NCI-H2081 treated with DMSO at 0.1 percent for 48 hours (cell line): ENCODE measurements around the gene GNA14.
"Not testable (repeated sequence)": the region's sequence is repeated elsewhere in the genome, so short reads cannot be mapped to it uniquely, and the experiment has no call there.

ENCODE experiments used
- DNase-seq: peaks from one replicate; lab custom pipeline; 2025; lab: John Stamatoyannopoulos, UW

GNA14 gene

GRCh38 chr9:77534376-77535057 is 113.6 kb downstream of the GNA14 start:
- no peak for DNase-seq

DNA sequence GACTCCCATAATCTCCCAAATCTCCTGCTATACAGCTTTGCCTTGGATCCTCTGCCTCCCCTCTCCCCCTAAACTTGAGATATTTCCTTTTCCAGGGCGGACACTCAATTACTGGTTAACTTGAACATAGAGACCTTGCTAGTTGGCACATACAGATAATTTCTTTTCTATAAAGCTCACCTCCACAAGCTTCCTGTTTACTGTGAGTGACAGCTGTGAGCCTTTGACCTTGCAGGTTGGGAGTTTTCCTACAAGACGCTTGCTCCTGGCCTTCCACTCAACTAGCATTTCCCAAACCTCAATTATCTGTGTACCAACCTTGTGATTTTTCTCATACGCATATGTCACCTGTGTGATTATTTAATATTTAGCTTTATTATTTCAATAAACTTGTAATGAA is 114.5 kb downstream of the GNA14 start:
- no peak for DNase-seq

GRCh38 chr9:77532607-77533006 is 115.5 kb downstream of the GNA14 start:
- DNase-seq: no peak

DNA sequence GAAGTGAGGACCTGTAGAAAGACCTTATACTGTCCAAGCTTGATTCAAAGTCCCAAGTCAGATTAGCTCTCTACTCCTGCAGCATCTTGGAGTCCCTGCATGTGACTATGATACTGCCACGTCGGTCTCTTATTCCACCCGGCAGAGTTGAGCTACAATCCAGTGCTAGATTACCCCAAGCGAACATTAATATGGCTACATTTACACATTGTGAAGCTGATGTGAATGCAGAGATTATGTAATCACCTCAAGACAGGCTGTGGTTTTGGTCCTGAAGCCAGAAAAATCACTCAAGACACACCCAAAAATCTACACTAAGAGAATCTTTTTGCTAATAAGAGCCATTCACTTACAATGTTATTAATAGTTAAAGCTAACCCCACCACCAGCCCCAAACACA is 116.7 kb downstream of the GNA14 start:
- no peak for DNase-seq

DNA sequence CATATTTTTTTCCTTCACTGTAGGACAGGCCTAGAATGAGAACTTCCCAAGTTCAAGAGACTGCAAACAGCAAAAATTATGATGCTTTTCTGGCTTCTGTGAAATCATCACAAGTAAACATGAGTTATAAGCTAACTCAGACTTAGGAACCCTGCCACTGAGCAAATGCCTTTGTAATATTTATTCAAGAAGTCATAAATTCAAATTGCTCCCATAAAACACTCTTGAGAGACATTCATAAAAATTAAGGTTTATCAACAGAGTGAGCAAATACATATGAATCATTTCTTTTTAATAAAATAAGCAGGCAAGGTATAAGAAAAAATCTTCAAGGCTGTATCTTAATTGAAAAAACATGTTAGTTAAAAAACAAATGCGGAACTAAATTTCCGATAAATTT is 124.2 kb downstream of the GNA14 start:
- no peak for DNase-seq

DNA sequence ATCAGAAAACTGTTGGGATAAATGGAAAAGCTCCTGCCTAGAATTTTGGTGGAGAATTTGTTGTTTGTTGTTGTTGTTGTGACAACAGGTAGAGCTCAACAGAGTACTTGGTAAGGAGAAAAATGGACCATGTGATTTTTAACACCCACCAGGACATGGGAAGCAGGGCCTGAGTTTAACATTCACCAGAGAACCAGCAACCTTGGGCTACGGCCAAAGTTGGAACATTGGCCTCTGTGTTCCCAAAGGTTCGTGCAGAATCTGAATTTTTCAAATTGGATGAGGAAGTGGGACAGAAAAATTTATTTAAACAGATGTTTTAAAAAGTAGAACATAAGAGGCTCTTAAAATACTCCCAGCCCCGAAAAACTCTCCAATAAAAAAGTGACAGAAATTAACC is 127.0 kb downstream of the GNA14 start:
- no peak for DNase-seq

DNA sequence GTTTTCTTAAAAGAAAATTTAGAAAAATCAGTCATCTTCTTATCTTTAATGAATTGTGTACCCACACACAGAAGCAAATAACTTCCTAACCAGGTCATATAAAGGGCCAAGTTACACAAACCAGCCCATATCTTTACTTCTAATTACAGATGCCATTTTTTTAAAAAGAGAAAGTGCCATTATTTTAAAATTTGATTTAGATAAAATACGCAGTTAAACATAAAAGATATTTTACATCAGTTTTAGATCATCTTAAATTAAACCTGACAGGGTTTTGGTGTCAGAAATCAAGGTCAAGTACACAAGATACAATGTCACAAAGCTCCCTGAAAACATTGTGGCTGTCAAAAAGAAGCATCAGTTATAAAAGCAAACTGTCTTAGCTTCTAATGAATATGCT is 129.4 kb downstream of the GNA14 start:
- DNase-seq: no peak

- no peak for DNase-seq
These were observed 131.3 kb downstream of the GNA14 start for GRCh38 chr9:77516781-77517180.

DNA sequence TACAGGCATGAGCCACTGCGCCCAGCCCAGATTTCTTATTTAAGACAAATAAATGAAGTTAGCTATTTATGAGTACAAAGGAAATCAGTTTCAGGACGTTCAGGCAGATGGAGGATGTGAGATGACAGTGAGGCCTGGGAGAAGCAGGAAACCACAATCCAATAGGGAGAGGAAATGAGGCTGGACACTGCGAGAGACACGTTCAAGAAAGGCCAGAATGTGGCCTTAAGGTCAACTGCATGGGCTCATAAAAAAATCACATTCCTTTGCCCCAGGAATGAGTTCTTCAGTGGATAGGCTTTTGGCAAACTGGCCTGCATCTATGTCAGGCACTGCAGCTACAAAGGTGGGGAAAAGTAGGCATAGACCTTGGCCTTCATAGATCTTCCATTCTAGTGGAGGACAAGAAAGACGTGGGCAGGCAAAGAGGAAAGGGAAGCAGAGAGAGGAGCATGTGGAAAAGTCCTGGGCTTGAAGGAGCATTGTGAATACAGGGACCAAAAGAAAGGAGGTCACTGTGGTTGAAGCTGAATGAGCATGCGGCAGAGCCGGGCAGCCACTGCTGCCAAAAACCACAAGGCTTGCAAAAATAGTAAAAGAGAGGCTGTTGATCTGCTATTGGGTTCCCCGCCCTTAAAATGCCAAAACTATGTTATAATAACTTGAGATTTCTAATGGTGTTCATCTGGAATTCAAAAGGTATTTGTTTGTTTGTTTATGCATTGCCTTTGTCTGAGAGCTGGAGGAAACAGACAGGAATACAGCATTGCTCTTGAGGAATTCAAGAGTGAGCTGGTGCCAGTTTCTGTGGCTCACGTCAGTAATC is 133.0 kb downstream of the GNA14 start:
- no peak for DNase-seq

- no peak for DNase-seq
These were observed 134.7 kb downstream of the GNA14 start for GRCh38 chr9:77513457-77513856.

DNA sequence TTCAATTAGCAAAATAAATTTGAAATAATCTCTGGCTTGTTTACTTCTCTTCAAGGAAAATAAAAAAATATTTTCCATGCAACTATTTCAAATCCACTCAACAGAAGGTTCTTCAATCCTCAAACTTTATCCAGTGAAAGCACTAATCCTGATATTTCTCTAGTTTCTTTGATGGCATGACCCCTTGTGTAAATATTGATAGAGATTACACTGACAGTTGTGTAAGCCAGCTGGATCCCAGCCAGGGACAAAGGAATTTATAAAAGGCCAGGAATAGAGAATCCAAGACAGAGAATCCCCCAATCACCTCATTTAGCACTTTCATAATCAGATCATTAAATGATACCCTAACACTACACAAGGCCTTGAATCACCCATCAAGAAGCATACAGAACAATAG is 135.2 kb downstream of the GNA14 start:
- no peak for DNase-seq

- DNase-seq: no peak
These were observed 136.6 kb downstream of the GNA14 start for GRCh38 chr9:77511525-77511924.

DNA sequence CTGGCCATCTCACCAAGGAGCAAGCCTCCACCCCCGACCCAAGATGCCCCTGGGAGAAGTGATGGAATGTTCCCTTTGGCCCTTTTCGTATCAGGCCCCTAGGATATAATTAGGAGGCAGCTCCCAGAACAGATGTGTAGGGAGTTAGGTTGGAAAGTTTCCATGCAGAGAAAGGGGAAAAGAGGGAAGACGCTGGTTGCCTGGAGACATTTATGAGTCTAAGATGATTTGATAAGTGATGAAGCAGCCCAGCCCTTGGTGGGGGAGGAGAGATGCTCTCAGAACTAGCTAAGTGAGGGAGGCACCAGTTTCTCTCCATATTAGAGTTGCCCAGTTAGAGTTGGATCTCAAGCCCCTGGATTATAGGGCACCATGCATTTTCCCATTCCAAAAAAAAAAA is 137.5 kb downstream of the GNA14 start:
- no peak for DNase-seq

DNA sequence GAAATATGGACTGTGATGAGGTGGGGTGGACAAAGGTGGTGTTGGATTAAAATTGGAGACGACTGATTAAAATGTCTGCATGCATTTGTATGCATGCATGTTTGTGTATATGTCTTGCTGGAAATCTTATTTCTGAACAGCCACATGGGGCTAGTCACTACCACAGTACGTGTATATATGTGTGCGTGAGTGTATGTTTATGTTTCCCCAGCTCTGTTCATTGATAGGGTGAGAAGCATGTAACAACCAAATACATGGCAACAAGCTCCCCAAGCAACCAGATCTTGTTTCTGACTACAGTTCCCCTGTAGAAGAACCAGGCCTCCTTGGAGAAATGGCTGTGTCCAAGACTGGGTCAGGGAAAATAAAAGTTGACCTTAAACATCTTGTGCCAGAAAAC is 139.7 kb downstream of the GNA14 start:
- DNase-seq: no peak

GRCh38 chr9:77507212-77507961 is 140.7 kb downstream of the GNA14 start:
- DNase-seq: no peak

DNA sequence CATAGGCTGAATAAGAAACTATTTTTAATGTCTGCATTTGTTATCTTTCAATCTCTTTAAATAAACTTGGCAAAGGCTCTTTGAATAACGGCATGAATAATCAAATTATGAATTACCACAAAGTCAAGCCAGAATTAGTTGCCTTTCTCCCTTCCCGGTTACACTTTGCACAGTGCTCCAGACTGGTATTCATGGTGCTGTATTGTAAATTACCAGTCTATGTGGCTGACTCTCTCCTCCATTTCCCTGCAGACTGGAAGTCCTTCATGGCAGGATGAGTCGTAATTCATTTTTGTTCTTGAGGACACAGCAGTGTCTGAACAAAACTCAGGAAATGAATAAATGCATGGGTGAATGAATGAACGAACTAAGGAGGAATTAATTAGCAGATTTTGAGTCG is 142.9 kb downstream of the GNA14 start:
- no peak for DNase-seq

GRCh38 chr9:77502568-77502967 is 145.6 kb downstream of the GNA14 start:
- DNase-seq: no peak

GRCh38 chr9:77498891-77499290 is 149.2 kb downstream of the GNA14 start:
- DNase-seq: no peak

DNA sequence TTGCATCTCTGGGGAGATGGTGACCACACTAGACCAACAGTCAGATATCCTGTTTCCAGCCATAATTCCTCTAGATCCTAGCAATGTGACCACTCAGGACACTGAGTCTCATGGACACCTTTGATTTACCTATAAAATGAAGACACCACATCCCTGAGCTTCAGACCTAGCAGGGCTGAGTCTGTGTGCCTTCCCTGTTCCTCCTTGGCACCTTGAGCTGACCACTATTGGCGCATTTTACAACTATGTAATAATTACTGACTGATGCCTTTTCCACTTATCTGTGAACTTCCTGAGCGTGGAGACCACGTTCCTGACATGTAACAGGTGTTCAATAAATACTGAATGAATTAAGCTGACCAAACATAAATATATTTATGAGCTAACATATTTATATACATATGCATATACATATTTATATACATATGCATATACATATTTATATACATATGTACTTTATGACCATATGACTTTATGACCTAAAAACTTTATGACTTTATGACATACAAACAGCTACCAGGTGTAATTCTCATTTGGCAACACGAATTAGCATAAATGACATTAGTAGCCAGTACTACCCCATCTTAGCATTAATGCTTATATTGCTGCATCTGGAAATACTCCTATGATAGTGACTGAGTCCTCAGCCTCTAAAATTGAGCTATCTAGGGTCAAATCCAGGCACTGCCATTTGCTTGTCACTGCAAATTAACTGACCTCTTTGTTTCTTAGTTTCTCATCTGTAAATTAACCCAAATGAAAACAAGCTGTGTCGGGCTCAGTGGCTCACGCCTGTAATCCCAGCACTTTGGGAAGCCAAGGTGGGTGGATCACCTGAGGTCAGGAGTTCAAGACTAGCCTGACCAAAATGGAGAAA is 150.6 kb downstream of the GNA14 start:
- no peak for DNase-seq

GRCh38 chr9:77495834-77496671 is 152.1 kb downstream of the GNA14 start:
- no peak for DNase-seq

DNA sequence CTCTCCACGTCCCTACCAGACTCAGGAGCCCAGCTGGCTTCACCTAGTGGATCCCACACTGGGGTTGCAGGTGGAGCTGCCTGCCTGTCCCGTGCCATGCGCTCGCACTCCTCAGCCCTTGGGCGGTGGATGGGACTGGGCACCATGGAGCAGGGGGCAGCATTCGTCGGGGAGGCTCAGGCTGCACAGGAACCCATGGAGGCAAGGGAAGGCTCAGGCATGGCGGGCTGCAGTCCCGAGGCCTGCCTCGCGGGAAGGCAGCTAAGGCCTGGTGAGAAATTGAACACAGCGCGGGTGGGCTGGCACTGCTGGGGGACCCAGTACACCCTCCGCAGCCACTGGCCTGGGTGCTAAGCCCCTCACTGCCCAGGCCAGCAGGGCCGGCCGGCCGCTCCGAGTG is 157.8 kb downstream of the GNA14 start:
- DNase-seq: not testable (repeated sequence)
